Suppressor macrophage (primary cell): ENCODE measurements around the gene MYO5B.
A peak's percentile ranks its signal among the peaks of the same experiment; 100 is the strongest.

Experiments
- DNase-seq, 4 experiments: peaks; one replicate each; pipeline ENCODE4 v3.0.0-alpha.2; 2020 to 2022

The MYO5B gene

GRCh38 chr18:49876536-49876935 is 318.4 kb downstream of the MYO5B start:
- no peak for DNase-seq

- no peak for DNase-seq
These were observed 319.2 kb downstream of the MYO5B start for GRCh38 chr18:49875783-49876182.

- DNase-seq, result no peak
These were observed 319.8 kb downstream of the MYO5B start for GRCh38 chr18:49875155-49875554.

GRCh38 chr18:49874238-49874637 is 320.7 kb downstream of the MYO5B start:
- no peak for DNase-seq

GRCh38 chr18:49869354-49869753 is 325.6 kb downstream of the MYO5B start:
- no peak for DNase-seq

GRCh38 chr18:49866680-49867079 is 328.3 kb downstream of the MYO5B start:
- DNase-seq, result no peak

- no peak for DNase-seq
These were observed 329.5 kb downstream of the MYO5B start for GRCh38 chr18:49865401-49865800.

- DNase-seq, result peak in 1 of 4 experiments; percentile 11
These were observed 331.0 kb downstream of the MYO5B start for GRCh38 chr18:49863769-49864621.

GRCh38 chr18:49862656-49863385 is 332.1 kb downstream of the MYO5B start:
- DNase-seq, result no peak

- peak in 2 of 4 experiments; percentile 23 to 25 for DNase-seq
These were observed 333.3 kb downstream of the MYO5B start for GRCh38 chr18:49861659-49862058.

GRCh38 chr18:49859725-49860124 is 335.2 kb downstream of the MYO5B start:
- no peak for DNase-seq

- DNase-seq, result no peak
These were observed 336.0 kb downstream of the MYO5B start for GRCh38 chr18:49859021-49859359.

GRCh38 chr18:49858309-49859020 is 336.5 kb downstream of the MYO5B start:
- peak; percentile 70 to 84 (median 78) for DNase-seq

GRCh38 chr18:49857708-49858107 is 337.2 kb downstream of the MYO5B start:
- DNase-seq, result no peak

- DNase-seq, result no peak
These were observed 338.5 kb downstream of the MYO5B start for GRCh38 chr18:49856496-49856895.

GRCh38 chr18:49855711-49856415 is 339.1 kb downstream of the MYO5B start:
- DNase-seq, result no peak

GRCh38 chr18:49854681-49855080 is 340.3 kb downstream of the MYO5B start:
- no peak for DNase-seq

- no peak for DNase-seq
These were observed 341.5 kb downstream of the MYO5B start for GRCh38 chr18:49853436-49853835.

GRCh38 chr18:49853011-49853410 is 341.9 kb downstream of the MYO5B start:
- DNase-seq, result no peak

- no peak for DNase-seq
These were observed 343.3 kb downstream of the MYO5B start for GRCh38 chr18:49851624-49852023.

GRCh38 chr18:49850636-49851035 is 344.3 kb downstream of the MYO5B start:
- no peak for DNase-seq

- DNase-seq, result no peak
These were observed 345.4 kb downstream of the MYO5B start for GRCh38 chr18:49849331-49850217.
